ENCODE measurements around the gene COL6A2. TPM values are rescaled to one million over a fixed set of nuclear protein-coding genes. Genes with fewer than 3 reads are reported as not detected.

Gene COL6A2
- total RNA-seq, 2 donors from 2014 or later, result 259 to 377 TPM

GRCh38 chr21:46157987-46158451 lies 60.1 kb downstream of the COL6A2 start:
- Histone ChIP-seq H3K27ac (ENCODE audit: low read depth, low read length) (no peak overlapping the region), H3K36me3 (ENCODE audit: control insufficient read depth, insufficient read depth, low read length) (peaks cover 6% of the 10 kb centered on the region), H3K4me1 (ENCODE audit: control insufficient read depth, insufficient read depth, low read length) (peaks cover 8% of the 10 kb centered on the region), H3K4me3 (ENCODE audit: low read length) (no peak overlapping the region), H3K9ac (ENCODE audit: extremely low read depth, low read length, poor library complexity, severe bottlenecking) (no peak overlapping the region), H3K27me3 (ENCODE audit: control insufficient read depth, insufficient read depth, low read length, poor library complexity, severe bottlenecking) (no peaks in the 10 kb centered on the region), H3K9me3 (ENCODE audit: control insufficient read depth, low read length) (no peaks in the 10 kb centered on the region)
- Mint-ChIP-seq H3K27ac (no peak overlapping the region), H3K9me3 (peaks cover 19% of the 10 kb centered on the region), H3K27me3 (ENCODE audit: insufficient read depth) (no peaks in the 10 kb centered on the region), H3K4me3 (no peak overlapping the region), H3K36me3 (ENCODE audit: low read depth) (peaks cover 19% of the 10 kb centered on the region), H3K4me1 (no peaks in the 10 kb centered on the region)
- 92 to 97% methylated on average over 14 to 15 of the region's 15 CpGs for WGBS, 2 experiments (ENCODE audit: insufficient coverage in 1 of 2, insufficient read length in 1 of 2)
- no peak for DNase-seq
- TF ChIP-seq, protein P1, sequence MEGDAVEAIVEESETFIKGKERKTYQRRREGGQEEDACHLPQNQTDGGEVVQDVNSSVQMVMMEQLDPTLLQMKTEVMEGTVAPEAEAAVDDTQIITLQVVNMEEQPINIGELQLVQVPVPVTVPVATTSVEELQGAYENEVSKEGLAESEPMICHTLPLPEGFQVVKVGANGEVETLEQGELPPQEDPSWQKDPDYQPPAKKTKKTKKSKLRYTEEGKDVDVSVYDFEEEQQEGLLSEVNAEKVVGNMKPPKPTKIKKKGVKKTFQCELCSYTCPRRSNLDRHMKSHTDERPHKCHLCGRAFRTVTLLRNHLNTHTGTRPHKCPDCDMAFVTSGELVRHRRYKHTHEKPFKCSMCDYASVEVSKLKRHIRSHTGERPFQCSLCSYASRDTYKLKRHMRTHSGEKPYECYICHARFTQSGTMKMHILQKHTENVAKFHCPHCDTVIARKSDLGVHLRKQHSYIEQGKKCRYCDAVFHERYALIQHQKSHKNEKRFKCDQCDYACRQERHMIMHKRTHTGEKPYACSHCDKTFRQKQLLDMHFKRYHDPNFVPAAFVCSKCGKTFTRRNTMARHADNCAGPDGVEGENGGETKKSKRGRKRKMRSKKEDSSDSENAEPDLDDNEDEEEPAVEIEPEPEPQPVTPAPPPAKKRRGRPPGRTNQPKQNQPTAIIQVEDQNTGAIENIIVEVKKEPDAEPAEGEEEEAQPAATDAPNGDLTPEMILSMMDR (conservative IDR thresholded peaks at IDR 0.05), result no peak

- no peaks in the 10 kb centered on the region for H3K9me3 ChIP-seq (ENCODE audit: control insufficient read depth, low read length)
- H3K36me3 Mint-ChIP-seq (ENCODE audit: low read depth), result peaks cover 24% of the 10 kb centered on the region
- H3K9ac ChIP-seq (ENCODE audit: extremely low read depth, low read length, poor library complexity, severe bottlenecking), result no peak overlapping the region
- H3K36me3 ChIP-seq (ENCODE audit: control insufficient read depth, insufficient read depth, low read length), result peaks cover 6% of the 10 kb centered on the region
- H3K27ac ChIP-seq (ENCODE audit: low read depth, low read length), result no peak overlapping the region
- no peaks in the 10 kb centered on the region for H3K4me1 Mint-ChIP-seq
- peaks cover under 1% of the 10 kb centered on the region for H3K4me1 ChIP-seq (ENCODE audit: control insufficient read depth, insufficient read depth, low read length)
- H3K4me3 ChIP-seq (ENCODE audit: low read length), result no peak overlapping the region
- no peak for DNase-seq
- H3K27me3 Mint-ChIP-seq (ENCODE audit: insufficient read depth), result no peaks in the 10 kb centered on the region
- no peaks in the 10 kb centered on the region for H3K27me3 ChIP-seq (ENCODE audit: control insufficient read depth, insufficient read depth, low read length, poor library complexity, severe bottlenecking)
- no peak overlapping the region for H3K4me3 Mint-ChIP-seq
- H3K27ac Mint-ChIP-seq, result no peak overlapping the region
- 91 to 100% methylated on average over 7 to 10 of the region's 10 CpGs for WGBS, 2 experiments (ENCODE audit: insufficient coverage in 1 of 2, insufficient read length in 1 of 2)
- TF ChIP-seq, protein P1 (conservative IDR thresholded peaks at IDR 0.05), result no peak
- H3K9me3 Mint-ChIP-seq, result peaks cover 19% of the 10 kb centered on the region
These were observed 60.9 kb downstream of the COL6A2 start for GRCh38 chr21:46158666-46159300.

- Histone ChIP-seq H3K4me1 (ENCODE audit: control insufficient read depth, insufficient read depth, low read length) (no peaks in the 10 kb centered on the region), H3K4me3 (ENCODE audit: low read length) (no peak overlapping the region), H3K27ac (ENCODE audit: low read depth, low read length) (no peak overlapping the region), H3K9me3 (ENCODE audit: control insufficient read depth, low read length) (no peaks in the 10 kb centered on the region), H3K9ac (ENCODE audit: extremely low read depth, low read length, poor library complexity, severe bottlenecking) (no peak overlapping the region), H3K36me3 (ENCODE audit: control insufficient read depth, insufficient read depth, low read length) (peaks cover 6% of the 10 kb centered on the region), H3K27me3 (ENCODE audit: control insufficient read depth, insufficient read depth, low read length, poor library complexity, severe bottlenecking) (no peaks in the 10 kb centered on the region)
- 93 to 95% methylated on average over 11 to 12 of the region's 12 CpGs for WGBS, 2 experiments (ENCODE audit: insufficient coverage in 1 of 2, insufficient read length in 1 of 2)
- Mint-ChIP-seq H3K36me3 (ENCODE audit: low read depth) (peaks cover 30% of the 10 kb centered on the region), H3K4me3 (no peak overlapping the region), H3K27me3 (ENCODE audit: insufficient read depth) (no peaks in the 10 kb centered on the region), H3K9me3 (peaks cover 19% of the 10 kb centered on the region), H3K4me1 (no peaks in the 10 kb centered on the region), H3K27ac (no peak overlapping the region)
- no peak for DNase-seq
- TF ChIP-seq, protein P1 (conservative IDR thresholded peaks at IDR 0.05), result no peak
These were observed 61.5 kb downstream of the COL6A2 start for GRCh38 chr21:46159390-46159789.
